HG03280 (cell line): ENCODE measurements around the gene NPPC.
"Not testable (repeated sequence)": the region's sequence is repeated elsewhere in the genome, so short reads cannot be mapped to it uniquely, and the experiment has no call there.

Experiments
- ATAC-seq: cut with Tn5 transposase; IDR thresholded peaks from one replicate; pipeline ENCODE4 v1.9.1; 2021; ENCODE audit warnings: mild to moderate bottlenecking, moderate library complexity; ENCODE audit not compliant: unreplicated experiment

The NPPC gene

GRCh38 chr2:231922311-231923009 is 3.7 kb downstream of the NPPC start:
- ATAC-seq = no peak

- no peak for ATAC-seq
Measured at GRCh38 chr2:231920795-231921194, 5.4 kb downstream of the NPPC start.

- ATAC-seq = no peak
Measured at GRCh38 chr2:231920366-231920765, 5.8 kb downstream of the NPPC start.

- no peak for ATAC-seq
Measured at GRCh38 chr2:231919341-231920035, 6.7 kb downstream of the NPPC start.

- ATAC-seq = no peak
Measured at GRCh38 chr2:231918501-231919330, 7.5 kb downstream of the NPPC start.

- no peak for ATAC-seq
Measured at GRCh38 chr2:231917280-231918066, 8.7 kb downstream of the NPPC start.

GRCh38 chr2:231914077-231914690 is 12.0 kb downstream of the NPPC start:
- no peak for ATAC-seq

GRCh38 chr2:231911381-231911780 is 14.8 kb downstream of the NPPC start:
- ATAC-seq = no peak

GRCh38 chr2:231910771-231911170 is 15.4 kb downstream of the NPPC start:
- ATAC-seq = no peak

- ATAC-seq = not testable (repeated sequence)
Measured at GRCh38 chr2:231910161-231910560, 16.0 kb downstream of the NPPC start.

GRCh38 chr2:231909631-231910030 is 16.6 kb downstream of the NPPC start:
- ATAC-seq = no peak

GRCh38 chr2:231908584-231908983 is 17.6 kb downstream of the NPPC start:
- ATAC-seq = no peak

GRCh38 chr2:231907765-231908164 is 18.4 kb downstream of the NPPC start:
- no peak for ATAC-seq

- ATAC-seq = no peak
Measured at GRCh38 chr2:231905026-231905425, 21.2 kb downstream of the NPPC start.

GRCh38 chr2:231904161-231904611 is 22.0 kb downstream of the NPPC start:
- ATAC-seq = no peak

GRCh38 chr2:231902598-231902997 is 23.6 kb downstream of the NPPC start:
- ATAC-seq = no peak

- ATAC-seq = no peak
Measured at GRCh38 chr2:231900972-231901371, 25.2 kb downstream of the NPPC start.

- no peak for ATAC-seq
Measured at GRCh38 chr2:231900486-231900942, 25.7 kb downstream of the NPPC start.

GRCh38 chr2:231894566-231895380 is 31.4 kb downstream of the NPPC start:
- no peak for ATAC-seq
